NCI-H2196 treated with DMSO at 0.1 percent for 48 hours (cell line): ENCODE measurements around the gene CLTCL1.
"Not testable (repeated sequence)": the region's sequence is repeated elsewhere in the genome, so short reads cannot be mapped to it uniquely, and the experiment has no call there.

Experiments
- DNase-seq: peaks from one replicate; lab custom pipeline; 2025; ENCODE audit not compliant: unreplicated experiment; lab: John Stamatoyannopoulos, UW

The CLTCL1 gene

GRCh38 chr22:19220867-19221266 is 70.7 kb downstream of the CLTCL1 start:
- no peak for DNase-seq

GRCh38 chr22:19218541-19219233 is 72.8 kb downstream of the CLTCL1 start:
- DNase-seq, result no peak

- DNase-seq, result no peak
Observed at GRCh38 chr22:19216579-19216978, 74.9 kb downstream of the CLTCL1 start.

GRCh38 chr22:19215360-19215759 is 76.2 kb downstream of the CLTCL1 start:
- DNase-seq, result no peak

GRCh38 chr22:19214078-19214473 is 77.4 kb downstream of the CLTCL1 start:
- DNase-seq, result no peak

- no peak for DNase-seq
Observed at GRCh38 chr22:19213442-19214077, 78.0 kb downstream of the CLTCL1 start.

GRCh38 chr22:19213001-19213400 is 78.5 kb downstream of the CLTCL1 start:
- DNase-seq, result no peak

GRCh38 chr22:19212302-19212870 is 79.1 kb downstream of the CLTCL1 start:
- no peak for DNase-seq

- DNase-seq, result no peak
Observed at GRCh38 chr22:19210188-19210587, 81.3 kb downstream of the CLTCL1 start.

GRCh38 chr22:19208287-19208847 is 83.2 kb downstream of the CLTCL1 start:
- no peak for DNase-seq

GRCh38 chr22:19207884-19208283 is 83.6 kb downstream of the CLTCL1 start:
- no peak for DNase-seq

GRCh38 chr22:19207401-19207808 is 84.1 kb downstream of the CLTCL1 start:
- no peak for DNase-seq

GRCh38 chr22:19206287-19206686 is 85.2 kb downstream of the CLTCL1 start:
- no peak for DNase-seq

- no peak for DNase-seq
Observed at GRCh38 chr22:19204640-19205039, 86.9 kb downstream of the CLTCL1 start.

- DNase-seq, result no peak
Observed at GRCh38 chr22:19203834-19204233, 87.7 kb downstream of the CLTCL1 start.

- not testable (repeated sequence) for DNase-seq
Observed at GRCh38 chr22:19202799-19203186, 88.7 kb downstream of the CLTCL1 start.

GRCh38 chr22:19201869-19202798 is 89.4 kb downstream of the CLTCL1 start:
- DNase-seq, result no peak

- no peak for DNase-seq
Observed at GRCh38 chr22:19201130-19201868, 90.2 kb downstream of the CLTCL1 start.

- DNase-seq, result no peak
Observed at GRCh38 chr22:19199479-19199878, 92.0 kb downstream of the CLTCL1 start.
